HG03097 (cell line): ENCODE measurements around the gene TAMM41.
"Not testable (repeated sequence)": the region's sequence is repeated elsewhere in the genome, so short reads cannot be mapped to it uniquely, and the experiment has no call there.

Experiments used
- ATAC-seq: cut with Tn5 transposase; IDR thresholded peaks from one replicate; pipeline ENCODE4 v1.9.1; 2021; ENCODE audit not compliant: unreplicated experiment, low FRiP score

The TAMM41 gene

GRCh38 chr3:11769704-11770476 is 76.8 kb downstream of the TAMM41 start:
- ATAC-seq, result no peak

DNA sequence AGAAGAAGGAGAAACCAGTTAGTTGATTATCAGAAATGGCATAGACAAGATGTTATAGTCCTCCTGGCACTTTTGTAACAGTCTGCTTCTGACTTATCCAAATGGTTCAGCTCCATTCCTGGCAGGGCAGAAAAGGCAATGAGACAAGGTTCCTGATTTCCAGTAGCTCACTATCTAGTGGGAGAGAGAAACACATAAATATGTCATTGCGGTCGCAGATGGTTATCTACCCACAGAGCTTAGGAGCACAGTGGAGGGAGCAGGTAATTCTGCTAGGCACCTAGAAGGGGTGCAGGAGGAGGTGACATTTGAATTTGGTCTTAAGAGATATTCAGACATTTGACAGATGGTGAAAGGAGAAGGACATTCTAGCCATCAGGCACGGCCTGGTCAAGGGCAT is 78.1 kb downstream of the TAMM41 start:
- no peak for ATAC-seq

DNA sequence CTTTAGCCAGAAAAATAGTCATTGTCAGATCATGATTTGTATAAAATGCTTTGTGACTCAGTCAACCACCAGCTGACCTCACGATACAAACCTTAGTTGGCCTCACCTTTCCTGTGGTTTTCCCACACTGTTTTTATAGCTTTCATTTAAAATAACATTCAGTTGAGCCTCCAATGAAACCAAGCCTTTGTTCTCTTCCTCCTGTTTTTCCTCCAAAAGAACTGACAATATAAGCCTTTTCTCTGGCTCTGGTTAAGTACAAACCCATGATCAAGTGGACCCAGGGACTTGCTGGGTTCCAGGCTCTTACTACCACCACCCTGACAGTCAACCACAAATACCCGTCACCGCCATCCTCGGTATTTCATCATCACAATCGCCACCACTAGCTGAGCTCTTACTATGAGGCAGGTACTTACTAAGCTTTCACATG is 81.7 kb downstream of the TAMM41 start:
- ATAC-seq, result no peak

GRCh38 chr3:11759996-11760395 is 86.7 kb downstream of the TAMM41 start:
- no peak for ATAC-seq

GRCh38 chr3:11757929-11758328 is 88.8 kb downstream of the TAMM41 start:
- ATAC-seq, result no peak

GRCh38 chr3:11757441-11757875 is 89.2 kb downstream of the TAMM41 start:
- ATAC-seq, result no peak

- ATAC-seq, result no peak
Measured at GRCh38 chr3:11755276-11755675, 91.4 kb downstream of the TAMM41 start.

GRCh38 chr3:11752254-11752653 is 94.4 kb downstream of the TAMM41 start:
- not testable (repeated sequence) for ATAC-seq

DNA sequence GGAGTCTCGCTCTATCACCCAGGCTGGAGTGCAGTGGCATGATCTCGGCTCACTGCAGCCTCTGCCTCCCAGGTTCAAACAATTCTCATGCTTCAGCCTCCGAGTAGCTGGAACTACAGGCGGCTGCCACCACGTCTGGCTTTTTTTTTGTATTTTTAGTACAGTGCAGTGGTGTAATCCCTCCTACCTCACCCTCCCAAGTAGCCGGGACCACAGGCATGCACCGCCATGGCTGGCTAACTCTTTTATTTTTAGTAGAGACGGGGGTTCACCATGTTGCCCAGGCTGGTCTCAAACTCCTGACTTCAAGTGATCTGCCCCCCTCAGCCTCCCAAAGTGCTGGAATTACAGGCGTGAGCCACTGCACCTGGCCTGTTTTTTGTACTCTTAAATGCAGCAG is 98.4 kb downstream of the TAMM41 start:
- not testable (repeated sequence) for ATAC-seq
